Vagina (tissue), 2 donors: ENCODE results near the gene ERC2.

ENCODE experiments used
- POLR2A ChIP-seq, 2 donors: fragments of 450-650 bp; IDR thresholded peaks; one replicate each; pipeline ENCODE4 v1.6.1; 2017; ENCODE audit warnings: antibody characterized with exemption in 2 of 2, mild to moderate bottlenecking in 2 of 2, moderate library complexity in 2 of 2
- POLR2AphosphoS5 ChIP-seq, 2 donors: sonication (generic); formaldehyde crosslinking; IDR thresholded peaks; one replicate each; pipeline ENCODE4 v1.9.0; 2017; ENCODE audit warnings: antibody characterized with exemption in 2 of 2, mild to moderate bottlenecking in 2 of 2, low read depth in 1 of 2; ENCODE audit not compliant: insufficient read depth in 1 of 2
- TF ChIP-seq, protein P1 (sequence below), 3 experiments: fragments of 450-650 bp in 2 of 3; fragments of 200-600 bp in 1 of 3; sonication (generic) in 1 of 3; IDR thresholded peaks; one replicate each; pipeline ENCODE4 v1.5.1; 2017 to 2019; ENCODE audit warnings: antibody characterized with exemption in 3 of 3, mild to moderate bottlenecking in 2 of 3, moderate library complexity in 2 of 3

DNA sequence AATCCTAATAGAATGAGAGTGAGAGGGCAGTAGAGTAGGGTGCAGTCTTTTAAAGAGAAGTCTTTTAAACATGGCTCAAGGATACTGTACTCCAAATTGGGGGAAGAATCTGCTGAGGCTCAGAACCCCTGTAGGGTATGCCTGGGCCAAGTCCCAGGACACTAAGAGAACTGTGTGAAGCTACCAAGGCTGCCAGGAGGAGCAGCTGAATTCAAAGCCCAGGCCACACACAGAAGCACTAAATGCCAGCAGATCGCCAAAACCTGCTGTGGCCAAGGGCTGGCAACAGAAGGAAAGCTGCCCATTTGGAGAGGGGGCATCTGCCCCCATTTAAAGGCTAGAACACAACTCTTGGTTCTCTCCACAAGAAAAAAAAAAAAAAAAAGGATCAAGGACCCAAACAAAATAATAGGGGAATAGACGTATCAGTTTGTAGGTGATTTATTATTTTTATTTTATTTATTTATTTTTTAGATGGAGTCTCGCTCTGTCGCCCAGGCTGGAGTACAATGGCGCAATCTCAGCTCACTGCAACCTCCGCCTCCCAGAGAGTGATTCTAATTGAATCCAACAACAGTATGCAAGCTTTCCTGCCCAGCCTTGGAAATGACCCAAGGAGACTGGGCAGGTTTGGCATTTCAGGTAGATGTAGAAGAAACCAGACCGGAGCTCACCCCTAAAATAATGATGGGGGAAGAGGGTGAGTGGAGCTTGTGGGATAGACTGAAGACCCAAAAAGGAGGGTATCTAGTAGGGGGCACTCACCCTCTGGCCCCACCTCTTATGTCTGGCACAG lies 702.2 kb downstream of the ERC2 start:
- TF ChIP-seq, protein P1, sequence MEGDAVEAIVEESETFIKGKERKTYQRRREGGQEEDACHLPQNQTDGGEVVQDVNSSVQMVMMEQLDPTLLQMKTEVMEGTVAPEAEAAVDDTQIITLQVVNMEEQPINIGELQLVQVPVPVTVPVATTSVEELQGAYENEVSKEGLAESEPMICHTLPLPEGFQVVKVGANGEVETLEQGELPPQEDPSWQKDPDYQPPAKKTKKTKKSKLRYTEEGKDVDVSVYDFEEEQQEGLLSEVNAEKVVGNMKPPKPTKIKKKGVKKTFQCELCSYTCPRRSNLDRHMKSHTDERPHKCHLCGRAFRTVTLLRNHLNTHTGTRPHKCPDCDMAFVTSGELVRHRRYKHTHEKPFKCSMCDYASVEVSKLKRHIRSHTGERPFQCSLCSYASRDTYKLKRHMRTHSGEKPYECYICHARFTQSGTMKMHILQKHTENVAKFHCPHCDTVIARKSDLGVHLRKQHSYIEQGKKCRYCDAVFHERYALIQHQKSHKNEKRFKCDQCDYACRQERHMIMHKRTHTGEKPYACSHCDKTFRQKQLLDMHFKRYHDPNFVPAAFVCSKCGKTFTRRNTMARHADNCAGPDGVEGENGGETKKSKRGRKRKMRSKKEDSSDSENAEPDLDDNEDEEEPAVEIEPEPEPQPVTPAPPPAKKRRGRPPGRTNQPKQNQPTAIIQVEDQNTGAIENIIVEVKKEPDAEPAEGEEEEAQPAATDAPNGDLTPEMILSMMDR (IDR thresholded peaks at IDR 0.05): no peak
- TF ChIP-seq POLR2AphosphoS5 (IDR thresholded peaks at IDR 0.05; ENCODE audit: insufficient read depth in 1 of 2, low read depth in 1 of 2): no peak
- TF ChIP-seq POLR2A (IDR thresholded peaks at IDR 0.05): no peak
